Left ventricle myocardium inferior (tissue), 1 donor: Measurements from ENCODE around the gene PRKG1. TPM values are rescaled to one million over a fixed set of nuclear protein-coding genes. Genes with fewer than 3 reads are reported as not detected.

ENCODE experiments used
- DNase-seq: peaks from one replicate; pipeline ENCODE4 v3.0.0-alpha.2; 2020
- H3K27ac ChIP-seq: fragments of 200-600 bp; replicated peaks from 2 replicates; pipeline ENCODE4 v1.8.0; 2021
- H3K27me3 ChIP-seq: fragments of 200-600 bp; 2 replicates; pipeline ENCODE4 v1.8.0; 2021; ENCODE audit warnings: low read depth
- H3K36me3 ChIP-seq: fragments of 200-600 bp; 2 replicates; pipeline ENCODE4 v1.8.0; 2021
- H3K4me1 ChIP-seq: fragments of 200-600 bp; 2 replicates; pipeline ENCODE4 v1.8.0; 2021
- H3K4me3 ChIP-seq: fragments of 200-600 bp; 2 replicates; pipeline ENCODE4 v1.8.0; 2021; ENCODE audit warnings: mild to moderate bottlenecking, moderate library complexity
- H3K9me3 ChIP-seq: fragments of 200-600 bp; replicated peaks from 2 replicates; pipeline ENCODE4 v1.8.0; 2021
- CTCF ChIP-seq: fragments of 200-600 bp; IDR thresholded peaks from 2 replicates; pipeline ENCODE4 v1.8.0; 2021; ENCODE audit warnings: antibody characterized with exemption, mild to moderate bottlenecking, borderline replicate concordance
- intact Hi-C: fragments of 100-400 bp; cut with micrococcal nuclease; formaldehyde crosslinking; loops from one replicate; pipeline ENCODE4 v1.11.0; 2022
- total RNA-seq: library from RNA; stranded (reverse); fragmentation: NEBNext Ultra II Directional; extraction: Animal tissue kit (Norgen Biotek cat#: 25700); gene quantifications from one replicate; pipeline ENCODE4 v1.2.1, GENCODE V29; 2021
- donor health status: DM: no; HTN: yes; CAD: no; lungs with severe emphysema.

Gene PRKG1
- total RNA-seq, 1 donor from 2014 or later, result 38.9 TPM

- Histone ChIP-seq H3K27me3 (no peaks in the 10 kb centered on the region), H3K36me3 (no peaks in the 10 kb centered on the region), H3K4me1 (no peaks in the 10 kb centered on the region), H3K9me3 (peaks cover 3% of the 10 kb centered on the region), H3K4me3 (no peak overlapping the region), H3K27ac (no peak overlapping the region)
- no peak for DNase-seq
- intact Hi-C loops, result no loop called here
- no peak for TF ChIP-seq CTCF
Measured at GRCh38 chr10:51170518-51171245, 96.4 kb downstream of the PRKG1 start.

GRCh38 chr10:51171946-51172345, 97.7 kb downstream of the PRKG1 start:
- Histone ChIP-seq H3K4me1 (peaks cover 4% of the 10 kb centered on the region), H3K9me3 (no peaks in the 10 kb centered on the region), H3K36me3 (no peaks in the 10 kb centered on the region), H3K4me3 (no peak overlapping the region), H3K27me3 (no peaks in the 10 kb centered on the region), H3K27ac (no peak overlapping the region)
- intact Hi-C loops, result no loop called here
- DNase-seq, result no peak
- TF ChIP-seq CTCF, result no peak

- Histone ChIP-seq H3K4me3 (no peak overlapping the region), H3K27ac (no peak overlapping the region), H3K4me1 (peaks cover 8% of the 10 kb centered on the region), H3K27me3 (no peaks in the 10 kb centered on the region), H3K36me3 (no peaks in the 10 kb centered on the region), H3K9me3 (no peaks in the 10 kb centered on the region)
- no peak for TF ChIP-seq CTCF
- intact Hi-C loops, result no loop called here
- no peak for DNase-seq
Measured at GRCh38 chr10:51176976-51177695, 102.8 kb downstream of the PRKG1 start.

- Histone ChIP-seq H3K27ac (no peak overlapping the region), H3K4me3 (no peak overlapping the region), H3K9me3 (no peaks in the 10 kb centered on the region), H3K36me3 (no peaks in the 10 kb centered on the region), H3K4me1 (peaks cover 8% of the 10 kb centered on the region), H3K27me3 (no peaks in the 10 kb centered on the region)
- no peak for DNase-seq
- TF ChIP-seq CTCF, result no peak
- intact Hi-C loops, result no loop called here
Measured at GRCh38 chr10:51178634-51179033, 104.3 kb downstream of the PRKG1 start.

GRCh38 chr10:51180141-51180540, 105.9 kb downstream of the PRKG1 start:
- Histone ChIP-seq H3K36me3 (no peaks in the 10 kb centered on the region), H3K27ac (no peak overlapping the region), H3K4me3 (no peak overlapping the region), H3K4me1 (peaks cover 8% of the 10 kb centered on the region), H3K27me3 (no peaks in the 10 kb centered on the region), H3K9me3 (no peaks in the 10 kb centered on the region)
- no peak for TF ChIP-seq CTCF
- no peak for DNase-seq
- intact Hi-C loops, result no loop called here
